Trophoblast cell (in vitro differentiated cells and primary cell): ENCODE results near the gene ATP6V1E1.

ENCODE experiments used
- DNase-seq, 2 donors: peaks; one replicate each; pipeline ENCODE4 v3.0.0-alpha.2; 2016
- H2AFZ ChIP-seq: 2 replicates; pipeline ENCODE4 v1.6.1; 2013; ENCODE audit warnings: low read length, moderate library complexity, mild to moderate bottlenecking; ENCODE audit not compliant: insufficient read depth, poor library complexity
- H2AK5ac ChIP-seq: 2 replicates; pipeline ENCODE4 v1.6.1; 2013; ENCODE audit warnings: mild to moderate bottlenecking, low read length
- H2BK120ac ChIP-seq: 2 replicates; pipeline ENCODE4 v1.6.1; 2013; ENCODE audit warnings: low read length, mild to moderate bottlenecking, moderate library complexity; ENCODE audit not compliant: insufficient read depth, poor library complexity
- H2BK12ac ChIP-seq: 2 replicates; pipeline ENCODE4 v1.6.1; 2013; ENCODE audit warnings: mild to moderate bottlenecking, low read length, moderate library complexity
- H2BK5ac ChIP-seq: 2 replicates; pipeline ENCODE4 v1.6.1; 2013; ENCODE audit warnings: low read length, low read depth, moderate library complexity, mild to moderate bottlenecking; ENCODE audit not compliant: poor library complexity
- H3K14ac ChIP-seq: 2 replicates; pipeline ENCODE4 v1.6.1; 2013; ENCODE audit warnings: mild to moderate bottlenecking, low read length
- H3K18ac ChIP-seq: 2 replicates; pipeline ENCODE4 v1.6.1; 2013; ENCODE audit warnings: mild to moderate bottlenecking, low read length
- H3K23ac ChIP-seq: 2 replicates; pipeline ENCODE4 v1.6.1; 2013; ENCODE audit warnings: low read length
- H3K27ac ChIP-seq: 2 replicates; pipeline ENCODE4 v1.5.1; 2013; ENCODE audit warnings: low read depth, mild to moderate bottlenecking, inconsistent platforms, low read length, moderate library complexity
- H3K27me3 ChIP-seq: 2 replicates; pipeline ENCODE4 v1.6.1; 2013; ENCODE audit warnings: inconsistent platforms, mild to moderate bottlenecking, low read length, moderate library complexity; ENCODE audit not compliant: insufficient read depth
- H3K36me3 ChIP-seq, 2 experiments: 1 replicate in 1 of 2; 2 replicates in 1 of 2; pipeline ENCODE4 v1.6.1; 2013; ENCODE audit warnings: low read length in 2 of 2, mild to moderate bottlenecking in 2 of 2, moderate library complexity in 1 of 2; ENCODE audit not compliant: insufficient read depth in 2 of 2, control insufficient read depth in 1 of 2
- H3K4ac ChIP-seq: 2 replicates; pipeline ENCODE4 v1.6.1; 2013; ENCODE audit warnings: low read depth, mild to moderate bottlenecking, low read length, moderate library complexity
- H3K4me1 ChIP-seq, 2 experiments: 1 replicate in 1 of 2; 2 replicates in 1 of 2; pipeline ENCODE4 v1.6.1; 2013; ENCODE audit warnings: low read length in 2 of 2, mild to moderate bottlenecking in 2 of 2, moderate library complexity in 1 of 2; ENCODE audit not compliant: insufficient read depth in 2 of 2, control insufficient read depth in 1 of 2
- H3K4me2 ChIP-seq: 2 replicates; pipeline ENCODE4 v1.6.1; 2013; ENCODE audit warnings: inconsistent platforms, mild to moderate bottlenecking, low read length, moderate library complexity
- H3K4me3 ChIP-seq: 2 replicates; pipeline ENCODE4 v1.5.1; 2013; ENCODE audit warnings: mild to moderate bottlenecking, low read depth, low read length, inconsistent platforms
- H3K79me1 ChIP-seq: one replicate; pipeline ENCODE4 v1.6.1; 2013; ENCODE audit warnings: low read length
- H3K79me2 ChIP-seq: 2 replicates; pipeline ENCODE4 v1.6.1; 2013; ENCODE audit warnings: low read length, mild to moderate bottlenecking; ENCODE audit not compliant: control insufficient read depth, insufficient read depth, poor library complexity
- H3K9ac ChIP-seq: 2 replicates; pipeline ENCODE4 v1.6.1; 2013; ENCODE audit warnings: mild to moderate bottlenecking, low read length
- H3K9me3 ChIP-seq: 2 replicates; pipeline ENCODE4 v1.6.1; 2013; ENCODE audit warnings: low read depth, mild to moderate bottlenecking, control low read depth, inconsistent platforms, low read length; ENCODE audit not compliant: insufficient read depth
- H4K12ac ChIP-seq: 2 replicates; pipeline ENCODE4 v1.6.1; 2013; ENCODE audit warnings: low read depth, mild to moderate bottlenecking, low read length, moderate library complexity
- H4K8ac ChIP-seq: 2 replicates; pipeline ENCODE4 v1.6.1; 2013; ENCODE audit warnings: low read depth, mild to moderate bottlenecking, low read length, moderate library complexity
- H4K91ac ChIP-seq: one replicate; pipeline ENCODE4 v1.6.1; 2013; ENCODE audit warnings: low read depth, mild to moderate bottlenecking, low read length, moderate library complexity
- WGBS: extraction: QIAGEN DNeasy Blood & Tissue Kit; methylation state at CpG from one replicate; pipeline ENCODE4 v1.1.7; 2013; ENCODE audit warnings: missing lambda C conversion rate; ENCODE audit not compliant: insufficient read length, insufficient coverage; ENCODE audit errors: extremely low coverage; 5-methylcytosine and 5-hydroxymethylcytosine counted together

Gene ATP6V1E1

DNA sequence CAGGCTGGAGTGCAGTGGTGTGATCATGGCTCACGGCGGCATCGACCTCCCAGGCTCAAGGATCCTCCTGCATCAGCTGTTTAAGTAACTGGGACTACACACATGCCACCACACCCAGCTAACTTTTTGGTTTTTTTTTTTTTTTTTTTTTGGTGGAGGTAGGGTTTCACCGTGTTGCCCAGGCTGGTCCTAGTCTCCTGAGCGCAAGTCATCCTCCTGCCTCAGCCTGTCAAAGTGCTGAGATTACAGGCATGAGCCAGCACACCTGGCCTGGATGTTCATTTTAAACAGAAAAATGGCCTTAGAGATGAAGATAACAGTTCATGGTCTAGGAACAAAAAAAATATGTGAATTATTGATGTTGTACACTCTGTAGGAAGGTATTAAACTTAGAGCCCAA is 78.9 kb downstream of the ATP6V1E1 start:
- Histone ChIP-seq H2AFZ (no peak overlapping the region), H3K36me3 (peaks cover 18 to 24% of the 10 kb centered on the region in 2 experiments), H4K8ac (no peak overlapping the region), H2BK5ac (no peak overlapping the region), H3K9me3 (no peaks in the 10 kb centered on the region), H2AK5ac (no peak overlapping the region), H4K12ac (no peak overlapping the region), H4K91ac (no peak overlapping the region), H3K9ac (no peak overlapping the region), H3K27ac (no peak overlapping the region), H3K79me1 (no peaks in the 10 kb centered on the region), H2BK120ac (no peak overlapping the region), H3K14ac (no peak overlapping the region), H3K4ac (no peak overlapping the region), H3K4me3 (no peak overlapping the region), H3K4me1 (no peaks in the 10 kb centered on the region), H3K27me3 (no peaks in the 10 kb centered on the region), H3K4me2 (no peak overlapping the region), H3K18ac (no peak overlapping the region), H2BK12ac (no peak overlapping the region), H3K23ac (no peak overlapping the region), H3K79me2 (no peaks in the 10 kb centered on the region)
- DNase-seq: no peak
- no CpG with 5 or more reads among the region's 5 CpGs for WGBS

DNA sequence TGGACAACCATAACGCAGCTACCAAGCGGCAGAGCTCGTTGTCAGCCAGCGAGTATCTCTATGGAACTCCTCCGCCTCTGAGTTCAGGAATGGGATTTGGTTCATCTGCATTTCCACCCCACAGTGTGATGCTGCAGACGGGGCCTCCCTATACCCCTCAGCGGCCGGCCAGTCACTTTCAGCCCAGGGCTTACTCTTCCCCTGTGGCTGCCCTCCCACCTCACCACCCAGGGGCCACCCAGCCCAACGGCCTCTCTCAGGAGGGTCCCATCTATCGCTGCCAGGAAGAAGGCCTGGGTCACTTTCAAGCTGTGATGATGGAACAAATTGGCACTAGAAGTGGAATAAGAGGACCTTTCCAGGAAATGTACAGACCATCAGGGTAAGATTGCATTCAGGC is 79.4 kb downstream of the ATP6V1E1 start:
- no peaks in the 10 kb centered on the region for H3K79me1 ChIP-seq
- no peak overlapping the region for H3K4me3 ChIP-seq
- H3K27ac ChIP-seq: no peak overlapping the region
- H2AK5ac ChIP-seq: no peak overlapping the region
- H3K27me3 ChIP-seq: no peaks in the 10 kb centered on the region
- H3K4me1 ChIP-seq: no peaks in the 10 kb centered on the region
- no peak overlapping the region for H3K4me2 ChIP-seq
- no peak overlapping the region for H3K9ac ChIP-seq
- H4K8ac ChIP-seq: no peak overlapping the region
- no peak overlapping the region for H4K91ac ChIP-seq
- no peak overlapping the region for H3K14ac ChIP-seq
- H3K79me2 ChIP-seq: no peaks in the 10 kb centered on the region
- H3K36me3 ChIP-seq: peaks cover 18 to 24% of the 10 kb centered on the region in 2 experiments
- no peak overlapping the region for H2BK120ac ChIP-seq
- no peak overlapping the region for H4K12ac ChIP-seq
- no peak overlapping the region for H2BK12ac ChIP-seq
- DNase-seq: no peak
- no peak overlapping the region for H3K4ac ChIP-seq
- H3K9me3 ChIP-seq: no peaks in the 10 kb centered on the region
- no peak overlapping the region for H3K23ac ChIP-seq
- no CpG with 5 or more reads among the region's 10 CpGs for WGBS
- H3K18ac ChIP-seq: no peak overlapping the region
- no peak overlapping the region for H2AFZ ChIP-seq
- H2BK5ac ChIP-seq: no peak overlapping the region

DNA sequence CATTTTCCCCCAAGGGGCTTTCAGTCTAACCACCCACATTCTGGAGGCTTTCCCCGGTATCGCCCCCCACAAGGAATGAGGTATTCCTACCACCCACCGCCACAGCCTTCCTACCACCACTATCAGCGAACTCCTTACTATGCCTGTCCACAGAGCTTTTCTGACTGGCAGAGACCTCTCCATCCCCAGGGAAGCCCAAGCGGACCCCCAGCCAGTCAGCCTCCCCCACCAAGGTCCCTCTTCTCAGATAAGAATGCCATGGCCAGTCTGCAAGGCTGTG is 79.9 kb downstream of the ATP6V1E1 start:
- no peak overlapping the region for H4K8ac ChIP-seq

GRCh38 chr22:17548010-17548755 is 80.4 kb downstream of the ATP6V1E1 start:
- H4K12ac ChIP-seq: no peak overlapping the region
- no peaks in the 10 kb centered on the region for H3K79me2 ChIP-seq
- no peak overlapping the region for H3K14ac ChIP-seq
- H3K27me3 ChIP-seq: no peaks in the 10 kb centered on the region
- no peak overlapping the region for H3K23ac ChIP-seq
- no peaks in the 10 kb centered on the region for H3K79me1 ChIP-seq
- H2AK5ac ChIP-seq: no peak overlapping the region
- no peak overlapping the region for H2BK5ac ChIP-seq
- H4K8ac ChIP-seq: no peak overlapping the region
- no peak overlapping the region for H2BK12ac ChIP-seq
- H2AFZ ChIP-seq: no peak overlapping the region
- DNase-seq: no peak
- H3K4me1 ChIP-seq: no peaks in the 10 kb centered on the region
- no peak overlapping the region for H3K27ac ChIP-seq
- H3K18ac ChIP-seq: no peak overlapping the region
- no CpG with 5 or more reads among the region's 23 CpGs for WGBS
- no peak overlapping the region for H3K4me3 ChIP-seq
- peaks cover 20 to 25% of the 10 kb centered on the region in 2 experiments for H3K36me3 ChIP-seq
- H3K4ac ChIP-seq: no peak overlapping the region
- H3K4me2 ChIP-seq: no peak overlapping the region
- no peaks in the 10 kb centered on the region for H3K9me3 ChIP-seq
- no peak overlapping the region for H3K9ac ChIP-seq
- H2BK120ac ChIP-seq: no peak overlapping the region
- H4K91ac ChIP-seq: no peak overlapping the region

More for the DNA sequence above, 79.9 kb downstream of the ATP6V1E1 start:
- no peak for DNase-seq
- Histone ChIP-seq H3K36me3 (peaks cover 18 to 26% of the 10 kb centered on the region in 2 experiments), H4K91ac (no peak overlapping the region), H3K23ac (no peak overlapping the region), H3K79me2 (no peaks in the 10 kb centered on the region), H3K27me3 (no peaks in the 10 kb centered on the region), H3K4me1 (no peaks in the 10 kb centered on the region), H3K14ac (no peak overlapping the region), H3K9ac (no peak overlapping the region), H2BK5ac (no peak overlapping the region), H3K27ac (no peak overlapping the region), H2AK5ac (no peak overlapping the region), H2AFZ (no peak overlapping the region), H3K4ac (no peak overlapping the region), H4K12ac (no peak overlapping the region), H3K9me3 (no peaks in the 10 kb centered on the region), H3K18ac (no peak overlapping the region), H3K79me1 (no peaks in the 10 kb centered on the region), H3K4me2 (no peak overlapping the region), H3K4me3 (no peak overlapping the region), H2BK120ac (no peak overlapping the region), H2BK12ac (no peak overlapping the region)
- WGBS: no CpG with 5 or more reads among the region's 5 CpGs
